ENCODE results near the gene PLS3.

Gene PLS3

DNA sequence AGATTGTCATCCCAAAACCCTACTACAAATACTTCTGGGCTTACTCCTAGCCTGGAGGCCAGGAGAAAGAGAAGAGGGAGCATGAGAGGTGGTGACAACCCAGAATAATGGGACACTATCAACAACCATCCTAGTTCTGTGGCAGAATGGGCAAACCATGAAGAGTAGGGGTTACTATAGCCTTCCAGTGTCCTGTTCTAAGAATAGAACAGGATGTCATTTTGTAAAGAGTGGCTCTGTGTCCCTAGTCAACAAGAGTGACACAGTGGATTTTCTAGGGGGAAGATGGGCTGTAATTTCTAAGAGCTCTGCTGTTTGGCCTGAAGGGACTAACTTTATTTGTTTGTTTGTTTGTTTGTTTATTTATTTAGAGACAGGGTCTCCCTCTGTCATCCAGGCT lies 136.0 kb downstream of the PLS3 start:
- no peak for DNase-seq

DNA sequence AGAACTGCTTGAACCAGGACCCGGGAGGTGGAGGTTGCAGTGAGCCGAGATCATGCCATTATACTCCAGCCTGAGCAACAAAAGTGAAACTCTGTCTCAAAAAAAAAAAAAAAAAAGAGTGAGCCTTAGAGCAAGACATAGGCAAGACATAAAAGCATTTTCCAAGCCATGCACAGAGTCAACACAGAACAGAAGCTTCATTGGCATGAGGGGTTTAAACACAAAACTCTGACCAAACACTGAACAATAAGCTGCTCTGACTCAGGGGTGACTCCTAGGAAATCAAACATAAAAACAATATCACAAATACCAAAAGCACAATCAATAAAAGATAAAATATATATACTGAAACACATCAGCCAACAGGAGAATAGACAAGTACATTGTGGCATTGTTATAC lies 136.8 kb downstream of the PLS3 start:
- no peak for DNase-seq
